ENCODE results near the gene TTC5.
"Not testable (repeated sequence)": the region's sequence is repeated elsewhere in the genome, so short reads cannot be mapped to it uniquely, and the experiment has no call there.

Gene TTC5

GRCh38 chr14:20305265-20306078, at the start of gene TTC5:
Gene TTC5 (minus strand): TSS chr14:20305951. CDS start chr14:20305937, 14 bp downstream.
- peak; percentile 89 for DNase-seq (ENCODE audit: low spot score)

- DNase-seq (ENCODE audit: low spot score), result no peak
These were observed 45.1 kb upstream of the TTC5 start for GRCh38 chr14:20350860-20351259.

GRCh38 chr14:20350282-20350681, 44.5 kb upstream of the TTC5 start:
- no peak for DNase-seq (ENCODE audit: low spot score)

GRCh38 chr14:20347747-20348146, 42.0 kb upstream of the TTC5 start:
- DNase-seq (ENCODE audit: low spot score), result no peak

- no peak for DNase-seq (ENCODE audit: low spot score)
These were observed 41.0 kb upstream of the TTC5 start for GRCh38 chr14:20346713-20347112.

- no peak for DNase-seq (ENCODE audit: low spot score)
These were observed 39.6 kb upstream of the TTC5 start for GRCh38 chr14:20345366-20345765.

- DNase-seq (ENCODE audit: low spot score), result no peak
These were observed 38.1 kb upstream of the TTC5 start for GRCh38 chr14:20343862-20344220.

GRCh38 chr14:20343092-20343861, 37.5 kb upstream of the TTC5 start, which contains the start of gene PARP2:
Gene PARP2 (plus strand): TSS chr14:20343635. CDS start chr14:20343642, 7 bp downstream.
- DNase-seq (ENCODE audit: low spot score), result peak; percentile 100

GRCh38 chr14:20341646-20342045, 35.9 kb upstream of the TTC5 start:
- no peak for DNase-seq (ENCODE audit: low spot score)

- not testable (repeated sequence) for DNase-seq (ENCODE audit: low spot score)
These were observed 35.3 kb upstream of the TTC5 start for GRCh38 chr14:20341032-20341431.

GRCh38 chr14:20334017-20334416, 28.3 kb upstream of the TTC5 start:
- no peak for DNase-seq (ENCODE audit: low spot score)

GRCh38 chr14:20333494-20333841, 27.7 kb upstream of the TTC5 start:
- DNase-seq (ENCODE audit: low spot score), result no peak

- peak; percentile 88 for DNase-seq (ENCODE audit: low spot score)
These were observed 27.2 kb upstream of the TTC5 start, which contains the start of gene CCNB1IP1 for GRCh38 chr14:20332788-20333493. Gene CCNB1IP1 (minus strand): TSS chr14:20333279. CDS start chr14:20316523, 16,756 bp downstream.

GRCh38 chr14:20332431-20332787, 26.7 kb upstream of the TTC5 start:
- no peak for DNase-seq (ENCODE audit: low spot score)

GRCh38 chr14:20331053-20331613, 25.4 kb upstream of the TTC5 start:
- no peak for DNase-seq (ENCODE audit: low spot score)

- DNase-seq (ENCODE audit: low spot score), result no peak
These were observed 23.6 kb upstream of the TTC5 start for GRCh38 chr14:20329355-20329754.

- DNase-seq (ENCODE audit: low spot score), result no peak
These were observed 23.0 kb upstream of the TTC5 start for GRCh38 chr14:20328705-20329104.

GRCh38 chr14:20327005-20327869, 21.5 kb upstream of the TTC5 start:
- peak; percentile 65 for DNase-seq (ENCODE audit: low spot score)

GRCh38 chr14:20317720-20318119, 12.0 kb upstream of the TTC5 start:
- no peak for DNase-seq (ENCODE audit: low spot score)

GRCh38 chr14:20314026-20314425, 8.3 kb upstream of the TTC5 start:
- DNase-seq (ENCODE audit: low spot score), result peak; percentile 7

- no peak for DNase-seq (ENCODE audit: low spot score)
These were observed 300 bp upstream of the TTC5 start for GRCh38 chr14:20306079-20306423.

Data from putamen (tissue), 1 donor.